Endothelial cell of umbilical vein (primary cell): ENCODE measurements around the gene DIP2C. TPM values are rescaled to one million over a fixed set of nuclear protein-coding genes. Genes with fewer than 3 reads are reported as not detected.

Experiments
- BruUV-seq: library from RNA; stranded (reverse); fragments of 400-500 nt; replicated peaks from 2 replicates; lab custom pipeline; 2021; lab: Mats Ljungman, UMichigan
- CTCF ChIA-PET: fragments of 300-600, 350-600 bp; sonication (Branson Sonifier 250); formaldehyde crosslinking; loops from one replicate; lab custom pipeline; 2021; ENCODE audit warnings: antibody characterized with exemption, inconsistent platforms; lab: Charles Lee
- POLR2A ChIA-PET: fragments of 300-600, 350-600 bp; sonication (Branson Sonifier 250); formaldehyde crosslinking; loops from one replicate; lab custom pipeline; 2021; ENCODE audit warnings: antibody characterized with exemption, inconsistent platforms; lab: Charles Lee
- DNase-seq: peaks from one replicate; pipeline ENCODE4 v3.0.0-alpha.2; 2011; ENCODE audit warnings: low read depth, low spot score
- FAIRE-seq: peaks from 2 replicates; lab custom pipeline; 2011; peaks lifted over from hg19 to GRCh38; lab: Jason Lieb, UNC
- H2AFZ ChIP-seq: 2 replicates; pipeline ENCODE4 v1.6.0; 2012; ENCODE audit warnings: low read depth, low read length, control low read depth, inconsistent platforms
- H3K27ac ChIP-seq: 2 replicates; pipeline ENCODE4 v1.5.1; 2011; ENCODE audit warnings: low read depth, mild to moderate bottlenecking, control low read depth, low read length, moderate library complexity; ENCODE audit not compliant: insufficient read depth
- H3K27me3 ChIP-seq, 2 experiments: 2 replicates each; pipeline versions ENCODE4 v1.6.0 to v1.6.1; 2011; ENCODE audit warnings: low read length in 2 of 2, mixed read lengths in 1 of 2; ENCODE audit not compliant: control insufficient read depth in 2 of 2, insufficient read depth in 2 of 2
- H3K36me3 ChIP-seq, 2 experiments: 2 replicates in 1 of 2; 3 replicates in 1 of 2; pipeline ENCODE4 v1.5.1; 2011; ENCODE audit warnings: low read length in 2 of 2, mild to moderate bottlenecking in 1 of 2, moderate library complexity in 1 of 2; ENCODE audit not compliant: control insufficient read depth in 2 of 2, insufficient read depth in 2 of 2; ENCODE audit errors: extremely low read depth in 1 of 2
- H3K4me1 ChIP-seq: 3 replicates; pipeline ENCODE4 v1.5.1; 2011; ENCODE audit warnings: mild to moderate bottlenecking, low read length; ENCODE audit not compliant: control insufficient read depth, insufficient read depth; ENCODE audit errors: extremely low read depth
- H3K4me2 ChIP-seq: 2 replicates; pipeline ENCODE4 v1.6.1; 2011; ENCODE audit warnings: low read length, control low read depth, mixed read lengths; ENCODE audit not compliant: insufficient read depth
- H3K4me3 ChIP-seq, 3 experiments: fragments of 200-600 bp in 1 of 3; sonication (generic), shearing (Covaris generic) in 1 of 3; replicated peaks in 1 of 3; 2 replicates each; pipeline ENCODE4 v1.5.1; 2011 to 2016; ENCODE audit warnings: control low read depth in 3 of 3, low read length in 3 of 3, mild to moderate bottlenecking in 2 of 3, inconsistent platforms in 1 of 3, low read depth in 1 of 3, moderate library complexity in 1 of 3; ENCODE audit not compliant: insufficient read depth in 1 of 3
- H3K79me2 ChIP-seq: 2 replicates; pipeline ENCODE4 v1.6.0; 2012; ENCODE audit warnings: low read length, inconsistent platforms; ENCODE audit not compliant: control insufficient read depth, insufficient read depth
- H3K9ac ChIP-seq: replicated peaks from 2 replicates; pipeline ENCODE3; 2011; ENCODE audit warnings: low read length, control low read depth; ENCODE audit not compliant: insufficient read depth; ENCODE audit errors: extremely low read depth
- H3K9me1 ChIP-seq: replicated peaks from 3 replicates; pipeline ENCODE4 v1.6.0; 2011; ENCODE audit warnings: mild to moderate bottlenecking, low read length; ENCODE audit not compliant: control insufficient read depth, insufficient read depth; ENCODE audit errors: extremely low read depth
- H3K9me3 ChIP-seq: replicated peaks from 2 replicates; pipeline ENCODE4 v1.5.1; 2012; ENCODE audit warnings: low read length, inconsistent platforms; ENCODE audit not compliant: control insufficient read depth, insufficient read depth
- H4K20me1 ChIP-seq: replicated peaks from 2 replicates; pipeline ENCODE3; 2011; ENCODE audit warnings: mild to moderate bottlenecking, low read length; ENCODE audit not compliant: control insufficient read depth, insufficient read depth; ENCODE audit errors: extremely low read depth
- CTCF ChIP-seq, 2 donors: IDR thresholded peaks; 1 replicate in 1 of 2; 2 replicates in 1 of 2; pipeline ENCODE4 v1.5.1; 2011; ENCODE audit warnings: low read length in 2 of 2, mild to moderate bottlenecking in 2 of 2, moderate library complexity in 2 of 2, control low read depth in 1 of 2, inconsistent platforms in 1 of 2, low read depth in 1 of 2; ENCODE audit not compliant: insufficient read depth in 1 of 2; ENCODE audit errors: extremely low read depth in 1 of 2
- EZH2 ChIP-seq: IDR thresholded peaks from 2 replicates; pipeline ENCODE4 v1.6.1; 2012; ENCODE audit warnings: borderline replicate concordance, low read depth, mild to moderate bottlenecking, moderate library complexity, low read length, inconsistent platforms; ENCODE audit not compliant: severe bottlenecking
- FOS ChIP-seq: IDR thresholded peaks from 2 replicates; pipeline ENCODE4 v1.6.1; 2011; ENCODE audit warnings: mild to moderate bottlenecking, low read length, moderate library complexity, borderline replicate concordance; ENCODE audit not compliant: insufficient read depth
- GATA2 ChIP-seq: IDR thresholded peaks from 2 replicates; pipeline ENCODE4 v1.7.0; 2011; ENCODE audit warnings: low read depth, mild to moderate bottlenecking, moderate library complexity, mixed read lengths, low read length; ENCODE audit not compliant: insufficient read length, insufficient read depth
- JUN ChIP-seq: IDR thresholded peaks from 2 replicates; pipeline ENCODE4 v1.6.1; 2011; ENCODE audit warnings: borderline replicate concordance, low read depth; ENCODE audit not compliant: insufficient read length, insufficient read depth
- MAX ChIP-seq: IDR thresholded peaks from 2 replicates; pipeline ENCODE4 v1.6.1; 2011; ENCODE audit not compliant: insufficient read depth, insufficient read length
- MYC ChIP-seq: IDR thresholded peaks from one replicate; pipeline ENCODE4 v1.6.1; 2011; ENCODE audit warnings: mild to moderate bottlenecking, low read depth, low read length
- POLR2A ChIP-seq: IDR thresholded peaks from 2 replicates; pipeline ENCODE4 v1.6.1; 2012; ENCODE audit warnings: low read depth, mild to moderate bottlenecking, control low read depth, low read length
- POLR2AphosphoS5 ChIP-seq: IDR thresholded peaks from 2 replicates; pipeline ENCODE4 v1.6.1; 2012; ENCODE audit warnings: low read depth, mild to moderate bottlenecking, control low read depth, low read length, moderate library complexity; ENCODE audit not compliant: insufficient read depth
- dilution Hi-C: fragments of 300-500 bp; cut with MboI; formaldehyde crosslinking; loops from one replicate; pipeline ENCODE4 v1.15.0; 2019; ENCODE audit warnings: low sequenced_read_pairs; ENCODE audit not compliant: extremely low pct_ligation_motif_present
- intact Hi-C: fragments of 100-400 bp; cut with micrococcal nuclease; formaldehyde crosslinking; loops from one replicate; pipeline ENCODE4 v1.10.0; 2022
- polyA plus RNA-seq, 4 experiments: library from polyadenylated mRNA; depleted of rRNA in 3 of 4; stranded (reverse) in 3 of 4; unstranded in 1 of 4; fragments of >200 nt; gene quantifications; 2 replicates each; pipeline versions ENCODE4 v1.2.1 to v1.2.3, GENCODE V29; 2011 to 2012; ENCODE audit warnings: missing spikeins in 1 of 4
- total RNA-seq: library from RNA; stranded (reverse); gene quantifications from 2 replicates; pipeline ENCODE4 v1.2.3, GENCODE V29; 2021

Gene DIP2C
- total and polyA plus RNA-seq, 2 donors (not counting 3 experiments of a cell fraction or from before 2014, with no cell fraction given) = 3.6 to 10.7 TPM

- Histone ChIP-seq H3K27me3 (no peaks in the 10 kb centered on the region), H3K9me3 (no peaks in the 10 kb centered on the region), H2AFZ (no peak overlapping the region), H3K27ac (no peak overlapping the region), H3K4me1 (peaks cover 3% of the 10 kb centered on the region), H3K79me2 (no peaks in the 10 kb centered on the region), H3K9me1 (no peaks in the 10 kb centered on the region), H3K36me3 (no peaks in the 10 kb centered on the region), H4K20me1 (no peaks in the 10 kb centered on the region), H3K4me3 (no peak overlapping the region), H3K9ac (no peak overlapping the region), H3K4me2 (no peak overlapping the region)
- FAIRE-seq (no peak), DNase-seq (no peak)
- CTCF ChIA-PET = no interaction called here
- POLR2A ChIA-PET = no interaction called here
- dilution Hi-C loops (no loop called here), intact Hi-C loops (no loop called here)
- TF ChIP-seq EZH2 = no peak
- BruUV-seq = no TSS peak
Observed at GRCh38 chr10:599767-600166, 89.7 kb downstream of the DIP2C start.

DNA sequence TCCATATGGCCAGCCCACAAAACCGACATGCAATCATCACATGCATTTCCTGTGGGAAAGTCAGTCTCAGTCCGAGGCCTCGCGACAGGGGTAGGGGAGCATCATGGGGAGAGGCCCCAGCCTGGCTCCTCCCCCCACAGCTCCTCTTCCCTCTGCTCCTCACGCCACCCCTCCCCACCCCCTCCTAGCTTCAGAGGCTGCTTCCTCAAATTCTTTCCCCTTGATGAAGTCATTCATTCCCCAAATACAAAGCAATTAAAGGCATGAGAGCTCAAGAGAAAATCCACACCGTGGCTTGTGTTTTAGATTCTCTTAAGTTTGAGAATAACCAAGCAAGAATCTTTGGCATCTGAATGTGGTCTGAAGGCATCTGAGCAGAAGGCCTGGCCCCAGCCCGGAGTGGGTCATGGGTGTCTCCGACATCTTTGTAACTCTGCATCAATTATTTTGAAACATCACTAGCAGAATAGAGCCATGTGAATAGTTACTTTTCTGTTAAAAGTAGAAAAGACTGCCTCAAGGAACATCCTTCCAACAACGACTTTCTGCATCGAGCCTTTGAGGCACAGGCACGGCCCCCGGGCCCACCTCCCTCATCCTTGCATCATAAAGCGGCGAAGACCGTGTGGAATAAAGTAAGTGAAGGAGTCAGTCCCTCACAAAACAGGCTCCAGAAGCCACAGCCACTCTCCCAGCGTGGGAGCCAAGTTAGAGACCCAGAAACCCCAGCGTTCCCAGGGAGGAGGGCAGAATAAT, 90.9 kb downstream of the DIP2C start:
- H2AFZ ChIP-seq = no peak overlapping the region
- FAIRE-seq (no peak), DNase-seq (no peak)
- H3K4me2 ChIP-seq = no peak overlapping the region
- no TSS peak for BruUV-seq
- H3K27me3 ChIP-seq = no peaks in the 10 kb centered on the region
- intact Hi-C loops = no loop called here
- dilution Hi-C loops = no loop called here
- TF ChIP-seq POLR2AphosphoS5 = no peak
- TF ChIP-seq CTCF (IDR thresholded peaks at IDR 0.05; ENCODE audit: extremely low read depth in 1 of 2, insufficient read depth in 1 of 2, low read depth in 1 of 2, low read length in 2 of 2) = no peak
- no peak for TF ChIP-seq POLR2A
- no peak for TF ChIP-seq JUN
- no peak for TF ChIP-seq MAX
- TF ChIP-seq GATA2 = no peak
- TF ChIP-seq EZH2 = no peak
- TF ChIP-seq MYC = no peak
- TF ChIP-seq FOS = no peak
- no peak overlapping the region for H3K4me3 ChIP-seq
- H3K9me1 ChIP-seq = no peaks in the 10 kb centered on the region
- no peak overlapping the region for H3K9ac ChIP-seq
- CTCF ChIA-PET = no interaction called here
- no peaks in the 10 kb centered on the region for H4K20me1 ChIP-seq
- H3K4me1 ChIP-seq = peaks cover 3% of the 10 kb centered on the region
- POLR2A ChIA-PET = no interaction called here
- H3K36me3 ChIP-seq = no peaks in the 10 kb centered on the region
- no peaks in the 10 kb centered on the region for H3K79me2 ChIP-seq
- H3K9me3 ChIP-seq = no peaks in the 10 kb centered on the region
- no peak overlapping the region for H3K27ac ChIP-seq
